Measurements from ENCODE around the gene GSTK1. TPM values are rescaled to one million over a fixed set of nuclear protein-coding genes. Genes with fewer than 3 reads are reported as not detected.

GSTK1 gene
- total RNA-seq, 1 donor from 2014 or later: 328 TPM

DNA sequence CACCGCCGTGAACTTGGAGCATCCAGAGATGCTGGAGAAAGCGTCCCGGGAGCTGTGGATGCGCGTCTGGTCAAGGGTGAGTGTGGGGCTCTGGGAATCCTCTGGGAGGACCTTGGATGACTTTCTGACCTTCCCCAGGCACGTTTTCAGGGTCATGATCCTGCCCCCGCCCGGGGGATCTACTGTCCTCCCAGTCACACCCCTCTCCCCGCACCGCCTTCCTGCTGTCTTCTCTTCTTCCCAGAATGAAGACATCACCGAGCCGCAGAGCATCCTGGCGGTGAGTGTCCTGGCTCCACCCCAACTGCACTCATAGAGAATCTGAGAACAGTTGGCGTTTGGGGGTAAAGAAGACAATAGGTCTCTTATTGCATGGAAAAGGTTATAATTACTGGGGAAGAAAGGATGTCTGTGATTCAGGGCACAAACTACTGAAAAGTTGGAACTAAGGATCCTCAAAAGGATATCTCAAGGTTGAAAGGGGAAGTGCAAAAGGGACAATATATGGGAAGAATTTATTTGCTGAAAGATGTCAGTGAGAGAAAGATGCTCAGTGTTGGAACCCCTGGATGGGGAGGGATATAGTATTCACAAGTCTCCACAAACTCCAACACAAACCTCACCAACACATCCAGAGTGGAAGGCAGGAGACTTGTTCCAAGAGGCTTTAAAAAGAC lies 1.9 kb downstream of the GSTK1 start:
- intact Hi-C loops (cut with micrococcal nuclease): loop anchor here (1.0 kb wide), 1 partner anchor 9 kb away; no protein-coding TSS in a partner anchor

DNA sequence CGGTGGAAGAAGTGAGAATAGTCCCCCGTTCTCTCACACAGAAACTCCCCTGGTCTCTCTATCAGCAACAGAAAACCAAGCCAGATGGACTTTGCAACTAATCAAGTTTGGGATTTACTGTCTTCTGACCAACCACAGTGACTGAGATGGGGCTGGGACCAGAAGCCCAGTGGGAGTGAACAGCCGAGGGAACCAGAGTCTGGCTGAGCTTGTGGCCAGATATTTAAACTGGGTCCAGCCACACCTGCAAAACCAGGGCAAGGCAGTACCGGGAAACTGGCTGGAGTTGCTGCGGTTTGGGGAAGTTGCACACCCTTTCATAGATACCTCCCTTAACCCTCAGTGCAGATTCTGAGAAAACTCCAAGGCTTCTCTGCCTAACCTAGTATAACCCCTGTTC lies 6.0 kb downstream of the GSTK1 start:
- intact Hi-C loops (cut with micrococcal nuclease): no loop called here

DNA sequence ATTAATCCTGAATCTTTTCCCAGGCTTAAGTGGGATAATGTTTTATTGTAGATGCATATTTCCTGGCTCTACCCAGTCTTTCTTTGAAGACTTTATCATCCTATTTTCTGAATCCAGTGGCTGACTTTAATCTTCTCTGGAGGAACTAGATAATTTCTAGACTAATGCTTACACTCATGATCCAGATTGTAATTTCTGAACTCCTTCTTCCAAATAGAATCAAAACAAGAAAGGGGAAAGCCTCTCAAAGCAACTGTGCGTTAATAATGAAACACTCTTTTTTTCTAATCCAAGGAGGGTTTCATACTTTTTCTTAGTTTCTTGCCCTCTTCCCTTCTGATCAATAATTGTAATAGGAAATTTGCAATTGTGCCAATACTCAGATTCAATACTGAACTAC lies 8.0 kb downstream of the GSTK1 start:
- intact Hi-C loops (cut with micrococcal nuclease): no loop called here

DNA sequence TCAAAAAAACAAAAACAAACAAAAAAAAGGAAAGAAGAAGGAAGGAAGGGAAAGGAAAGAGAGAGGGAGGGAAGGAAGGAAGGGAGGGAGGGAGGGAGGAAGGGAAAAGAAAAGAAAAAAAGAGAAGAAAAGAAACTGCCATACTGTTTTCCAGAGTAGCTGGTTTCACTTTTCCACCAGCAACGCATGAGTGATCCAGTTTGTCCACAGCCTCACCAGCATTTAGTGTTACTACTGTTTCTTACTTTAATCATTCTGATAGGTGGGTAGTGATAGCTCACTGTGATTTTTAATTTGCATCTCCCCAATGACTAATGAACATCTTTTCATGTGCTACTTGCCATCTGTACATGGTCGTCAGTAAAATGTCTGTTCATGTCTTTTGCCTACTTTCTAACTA lies 9.6 kb downstream of the GSTK1 start:
- intact Hi-C loops (cut with micrococcal nuclease): no loop called here

DNA sequence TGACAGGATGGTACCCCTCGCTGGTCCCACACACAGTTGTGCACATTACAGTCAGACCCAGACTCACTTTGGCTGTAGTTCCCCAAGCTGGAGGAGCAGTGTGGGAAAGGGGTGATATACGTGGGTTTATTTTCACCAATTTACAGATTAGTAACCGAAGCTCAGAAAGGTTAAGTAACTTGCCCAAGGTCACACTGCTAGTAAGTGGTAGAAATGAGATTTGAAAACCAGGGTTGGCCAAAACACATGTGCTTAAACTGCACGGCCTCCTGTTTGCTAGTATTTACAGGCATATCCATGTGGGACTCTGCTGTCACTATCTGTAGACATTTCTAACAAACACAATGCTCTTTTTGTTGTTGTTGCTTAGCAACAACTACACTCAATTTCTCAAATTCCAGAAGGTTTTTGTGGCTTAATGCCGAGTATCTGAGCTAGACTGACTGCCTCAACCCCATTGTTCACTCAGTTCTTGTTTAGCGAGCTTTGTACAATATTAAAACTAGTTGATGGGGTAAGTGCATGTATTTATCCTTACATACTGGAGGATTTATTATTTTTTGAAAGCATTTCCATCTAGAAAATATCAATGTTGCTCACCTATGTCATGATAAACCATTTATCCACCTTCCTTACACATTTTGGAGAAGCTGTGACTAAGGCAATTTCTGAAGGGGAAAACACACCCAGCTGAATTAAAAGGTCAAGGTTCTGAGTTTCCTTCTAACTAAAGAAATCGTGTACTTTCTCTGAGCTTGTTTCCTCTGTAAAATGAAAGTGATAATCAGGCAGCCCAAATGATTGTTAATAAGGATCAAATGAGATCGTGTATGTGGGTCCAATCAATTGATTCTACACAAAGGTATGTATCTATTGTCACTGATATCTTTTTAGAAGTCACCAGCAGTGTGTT lies 16.2 kb downstream of the GSTK1 start:
- intact Hi-C loops (cut with micrococcal nuclease): loop anchor here (1.0 to 10.0 kb wide), 4 partner anchors 17 to 1555 kb away; partner anchors contain the start of genes GSTK1 and TPK1

DNA sequence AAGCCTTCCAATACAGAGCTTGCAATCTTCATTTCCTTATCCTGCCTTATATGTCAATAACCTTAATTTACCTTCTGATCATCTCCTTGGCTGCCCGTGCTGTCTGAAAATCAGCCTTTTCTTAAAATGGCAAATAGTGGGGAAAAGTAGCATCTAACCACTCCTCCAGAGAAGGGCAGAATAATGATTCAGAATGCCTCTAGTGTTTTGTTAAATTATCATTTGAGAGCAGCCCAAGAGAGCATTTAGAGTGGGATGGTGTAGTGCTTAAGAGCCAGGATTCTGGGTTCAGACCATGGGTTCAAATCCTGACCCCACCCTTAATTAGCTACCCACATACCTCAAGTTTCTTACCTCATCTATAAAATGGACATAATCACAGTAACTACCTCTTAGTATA lies 16.9 kb downstream of the GSTK1 start:
- intact Hi-C loops (cut with micrococcal nuclease): loop anchor here (10.0 kb wide), 2 partner anchors 475 to 1555 kb away; partner anchors contain the start of gene TPK1

DNA sequence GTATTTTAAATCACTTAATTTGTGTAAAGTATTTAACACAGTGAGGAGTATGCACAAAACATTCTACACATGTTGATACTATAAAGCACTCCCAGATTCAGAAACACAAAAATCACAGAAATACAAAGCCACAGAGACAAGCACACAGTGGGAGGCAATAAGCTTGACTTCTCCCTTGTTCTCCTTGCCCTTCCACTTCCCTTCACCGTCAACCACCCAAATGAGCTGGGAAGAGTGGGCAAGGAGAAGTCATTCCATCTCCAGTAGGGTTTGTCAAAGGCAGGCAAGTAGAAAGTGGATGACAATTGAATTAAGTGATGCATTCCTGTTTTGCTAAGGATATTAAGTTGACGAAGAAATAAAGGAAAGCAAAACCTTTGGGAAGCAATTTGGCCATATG lies 17.3 kb downstream of the GSTK1 start:
- intact Hi-C loops (cut with micrococcal nuclease): loop anchor here (10.0 kb wide), 2 partner anchors 476 to 1554 kb away; partner anchors contain the start of gene TPK1

DNA sequence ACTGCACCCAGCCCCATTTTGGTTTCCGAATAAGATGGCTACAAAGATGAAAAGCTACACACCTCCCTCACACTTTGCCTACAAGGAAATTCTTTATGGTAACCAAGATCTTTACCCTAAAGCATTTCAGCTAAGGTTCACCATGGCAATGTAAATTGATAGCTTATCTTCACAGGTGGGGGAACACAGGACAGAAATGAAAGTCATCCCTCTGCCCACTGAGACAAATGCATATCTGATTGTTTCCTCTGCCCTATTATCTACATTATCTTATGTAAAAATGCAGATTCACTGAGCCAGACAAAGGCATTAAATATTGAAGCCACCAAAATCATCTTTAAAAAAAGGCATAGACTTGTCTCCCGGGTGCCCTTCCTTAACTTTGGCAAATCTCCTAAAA lies 18.3 kb downstream of the GSTK1 start:
- intact Hi-C loops (cut with micrococcal nuclease): loop anchor here (10.0 kb wide), 2 partner anchors 477 to 1553 kb away; partner anchors contain the start of gene TPK1

DNA sequence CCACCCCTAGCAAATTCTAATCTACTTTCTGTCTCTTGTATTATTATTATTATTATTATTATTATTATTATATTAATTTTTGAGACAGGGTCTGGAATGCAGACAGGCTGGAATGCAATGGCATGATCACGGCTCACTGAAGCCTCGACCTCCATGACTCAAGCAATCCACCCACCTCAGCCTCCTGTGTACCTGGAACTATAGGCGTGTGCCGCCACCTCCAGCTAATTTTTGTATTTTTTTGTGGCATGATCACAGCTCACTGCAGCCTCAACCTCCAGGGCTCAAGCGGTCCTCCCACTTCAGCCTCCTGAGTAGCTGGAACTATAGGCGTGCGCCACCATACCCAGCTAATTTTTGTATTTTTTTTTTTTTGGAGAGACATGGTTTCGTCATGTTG lies 18.9 kb downstream of the GSTK1 start:
- intact Hi-C loops (cut with micrococcal nuclease): loop anchor here (10.0 kb wide), 2 partner anchors 477 to 1553 kb away; partner anchors contain the start of gene TPK1

DNA sequence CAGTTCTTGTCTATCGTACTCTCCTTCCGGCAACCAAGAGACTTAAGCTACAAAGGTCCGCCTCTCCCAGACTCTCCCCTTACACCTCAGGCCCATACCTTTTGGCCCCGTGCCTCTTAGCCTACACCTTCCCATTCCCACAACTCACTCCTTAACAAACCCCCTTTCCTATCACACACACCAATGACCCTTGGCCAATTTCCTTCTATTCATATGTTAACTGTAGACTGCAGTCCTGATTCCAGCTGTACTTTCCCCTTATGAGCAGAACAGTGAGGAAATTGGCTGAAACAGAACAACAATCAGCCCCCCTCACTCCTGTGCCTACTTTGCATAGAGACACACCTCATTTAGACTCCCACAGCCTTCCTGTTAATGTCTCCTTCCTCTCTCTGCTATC lies 20.1 kb downstream of the GSTK1 start:
- intact Hi-C loops (cut with micrococcal nuclease): loop anchor here (10.0 kb wide), 2 partner anchors 479 to 1551 kb away; partner anchors contain the start of gene TPK1

DNA sequence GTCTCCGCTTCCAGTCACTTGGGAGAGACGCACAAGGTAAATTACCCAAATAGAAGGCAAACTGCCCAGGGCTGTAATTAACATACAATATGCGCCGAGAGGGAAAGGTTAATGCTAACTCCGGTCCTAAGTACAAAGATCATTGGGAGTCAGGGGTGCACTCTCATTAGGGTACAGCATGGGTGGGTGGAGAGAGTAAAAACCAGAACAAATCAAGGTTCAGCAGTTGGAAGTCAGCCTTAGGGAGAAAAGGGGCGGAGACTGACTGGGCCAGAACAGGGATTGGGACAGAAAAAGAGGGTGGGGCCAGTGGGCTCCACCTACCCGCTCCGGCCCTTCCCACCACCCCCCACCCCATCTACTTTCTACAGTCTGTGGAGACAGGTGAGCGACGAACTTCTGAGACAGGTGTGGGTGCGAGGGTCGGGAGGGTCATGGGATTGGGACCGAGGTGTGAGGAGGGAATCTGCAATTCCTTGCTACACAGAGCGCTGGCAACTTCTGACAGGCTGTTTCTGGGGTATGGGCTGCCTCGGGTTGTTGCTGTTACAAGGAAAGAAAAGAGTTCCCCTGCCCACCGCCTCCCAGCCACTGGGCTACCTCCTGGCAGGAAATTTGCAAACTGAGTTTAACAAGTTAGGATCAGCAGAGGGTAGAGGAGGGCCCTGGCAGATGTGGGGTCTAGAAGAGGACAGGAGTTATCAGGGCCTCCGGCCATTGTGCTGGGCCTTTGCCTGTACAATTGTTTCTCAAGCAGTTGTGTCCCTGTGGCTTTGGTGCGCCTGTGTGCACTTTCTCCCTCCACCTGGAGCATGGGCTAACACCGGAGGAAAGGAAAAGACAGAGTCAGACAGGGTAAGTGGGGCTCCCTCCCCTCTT lies 21.6 kb downstream of the GSTK1 start, which contains the start of gene TMEM139:
Gene TMEM139, plus strand, starts transcription at position 368 of the 879 bp plus-strand sequence. CDS start 1,000 bp downstream, outside the sequence.
- intact Hi-C loops (cut with micrococcal nuclease): loop anchor here (5.0 to 10.0 kb wide), 3 partner anchors 480 to 1550 kb away; partner anchors contain the start of genes TCAF1 and TPK1

DNA sequence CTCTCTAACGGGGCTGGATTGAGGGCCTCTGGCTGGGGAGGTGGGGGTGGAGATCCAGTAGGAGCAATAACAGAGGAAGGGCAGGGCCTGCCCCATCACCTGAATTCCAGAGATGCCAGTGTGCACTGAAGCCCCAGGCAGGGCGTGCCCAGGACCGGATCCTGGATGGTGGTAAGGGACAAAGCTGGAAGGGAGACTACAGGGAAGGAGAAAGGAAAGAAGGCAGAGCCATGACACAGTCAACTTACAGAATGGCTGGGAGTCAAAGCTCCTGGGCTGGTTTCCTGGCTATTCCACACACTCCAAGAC lies 22.2 kb downstream of the GSTK1 start:
- intact Hi-C loops (cut with micrococcal nuclease): loop anchor here (5.0 to 10.0 kb wide), 3 partner anchors 481 to 1549 kb away; partner anchors contain the start of genes TCAF1 and TPK1

DNA sequence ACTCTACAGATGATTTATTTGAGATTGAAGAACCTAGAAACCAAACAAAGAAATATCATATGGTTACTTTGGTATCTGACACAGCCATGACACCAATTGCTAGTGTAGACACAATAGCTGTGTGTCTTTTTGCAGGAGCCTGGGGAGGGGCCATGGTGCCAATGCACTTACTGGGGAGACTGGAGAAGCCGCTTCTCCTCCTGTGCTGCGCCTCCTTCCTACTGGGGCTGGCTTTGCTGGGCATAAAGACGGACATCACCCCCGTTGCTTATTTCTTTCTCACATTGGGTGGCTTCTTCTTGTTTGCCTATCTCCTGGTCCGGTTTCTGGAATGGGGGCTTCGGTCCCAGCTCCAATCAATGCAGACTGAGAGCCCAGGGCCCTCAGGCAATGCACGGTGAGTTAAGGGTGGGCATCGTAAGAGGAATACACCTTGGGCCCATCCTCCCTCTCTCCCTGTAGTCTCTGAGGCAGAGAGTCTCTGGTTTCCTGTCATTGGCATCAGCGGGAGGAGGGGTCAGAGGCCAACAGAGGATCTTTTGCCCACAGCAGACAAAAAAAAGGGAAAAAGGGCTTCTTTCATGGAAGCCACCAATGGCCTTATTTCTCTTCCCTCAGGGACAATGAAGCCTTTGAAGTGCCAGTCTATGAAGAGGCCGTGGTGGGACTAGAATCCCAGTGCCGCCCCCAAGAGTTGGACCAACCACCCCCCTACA lies 22.7 kb downstream of the GSTK1 start:
- intact Hi-C loops (cut with micrococcal nuclease): loop anchor here (5.0 to 10.0 kb wide), 3 partner anchors 481 to 1549 kb away; partner anchors contain the start of genes TCAF1 and TPK1

DNA sequence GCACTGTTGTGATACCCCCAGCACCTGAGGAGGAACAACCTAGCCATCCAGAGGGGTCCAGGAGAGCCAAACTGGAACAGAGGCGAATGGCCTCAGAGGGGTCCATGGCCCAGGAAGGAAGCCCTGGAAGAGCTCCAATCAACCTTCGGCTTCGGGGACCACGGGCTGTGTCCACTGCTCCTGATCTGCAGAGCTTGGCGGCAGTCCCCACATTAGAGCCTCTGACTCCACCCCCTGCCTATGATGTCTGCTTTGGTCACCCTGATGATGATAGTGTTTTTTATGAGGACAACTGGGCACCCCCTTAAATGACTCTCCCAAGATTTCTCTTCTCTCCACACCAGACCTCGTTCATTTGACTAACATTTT lies 23.3 kb downstream of the GSTK1 start:
- intact Hi-C loops (cut with micrococcal nuclease): loop anchor here (5.0 to 10.0 kb wide), 3 partner anchors 482 to 1548 kb away; partner anchors contain the start of genes TCAF1 and TPK1

DNA sequence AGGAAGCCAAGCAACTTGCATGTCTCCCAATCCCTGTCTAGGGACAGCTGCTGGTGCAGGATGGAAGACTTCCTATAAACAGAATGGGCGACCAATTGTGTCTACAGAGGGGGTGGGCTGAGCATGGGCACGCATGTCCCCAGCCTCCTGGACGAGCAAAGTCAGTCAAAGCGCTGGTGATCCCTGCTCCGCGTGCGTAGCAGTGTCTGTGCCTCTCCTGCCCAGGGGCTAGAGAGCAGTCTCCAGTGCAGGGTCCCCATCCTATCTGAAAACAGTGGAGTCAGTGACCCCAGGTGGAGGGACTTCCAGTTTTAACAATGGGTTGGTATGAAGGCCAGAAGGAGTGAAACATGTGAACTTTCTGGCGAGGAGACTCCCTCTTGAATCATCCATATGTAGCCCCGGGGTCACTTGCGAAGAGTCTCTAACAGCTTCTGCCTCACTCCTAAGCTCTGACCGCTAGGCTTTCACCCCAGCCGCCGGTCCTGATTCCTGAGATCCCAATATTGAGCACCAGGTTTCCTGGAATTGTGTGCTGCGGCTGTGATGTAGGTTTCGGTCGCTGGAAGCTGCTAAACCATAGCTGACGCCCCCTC lies 24.2 kb downstream of the GSTK1 start:
- intact Hi-C loops (cut with micrococcal nuclease): loop anchor here (5.0 to 10.0 kb wide), 3 partner anchors 483 to 1547 kb away; partner anchors contain the start of genes TCAF1 and TPK1

DNA sequence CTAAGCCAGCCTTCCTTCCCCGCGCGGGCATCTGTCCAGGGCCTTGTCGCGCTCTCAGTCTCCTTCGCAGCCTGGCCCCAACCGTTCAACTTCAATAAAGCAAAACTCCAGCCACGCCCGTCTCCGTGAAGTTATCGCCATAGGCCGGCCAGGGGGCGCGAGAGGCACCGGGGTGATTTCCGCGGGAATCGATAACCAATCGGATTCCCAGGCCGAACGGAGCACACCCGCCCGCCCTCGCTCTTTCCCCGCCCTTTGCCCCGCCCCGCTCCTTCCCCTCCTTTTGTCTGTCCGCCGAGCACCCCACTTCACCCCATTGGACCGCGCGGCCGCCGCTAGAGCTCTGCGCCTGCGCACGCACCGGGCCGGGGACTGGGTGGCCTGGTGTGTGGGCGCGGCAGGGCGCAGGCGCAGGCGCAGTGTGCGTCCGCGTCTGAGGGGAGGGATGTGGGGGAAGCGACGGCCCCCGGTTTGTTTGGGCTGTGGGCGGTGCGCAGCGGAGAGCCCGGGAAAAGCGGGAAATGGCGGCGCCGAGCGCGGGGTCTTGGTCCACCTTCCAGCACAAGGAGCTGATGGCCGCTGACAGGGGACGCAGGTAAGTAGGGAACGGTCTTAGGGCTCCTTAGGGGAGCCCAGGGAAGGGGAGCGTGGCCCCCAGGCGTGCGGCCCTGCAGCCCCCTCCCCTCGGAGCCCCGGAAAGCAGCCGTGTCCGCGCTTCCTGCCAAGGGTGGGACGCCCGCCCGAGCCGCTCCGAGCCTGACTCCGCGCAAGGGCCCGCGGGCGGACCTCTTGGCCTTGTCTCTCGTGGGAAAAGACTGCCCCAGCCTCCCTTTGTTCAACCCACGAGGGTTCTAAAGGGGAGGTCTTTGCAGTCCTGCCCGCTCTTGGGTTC lies 24.9 kb downstream of the GSTK1 start, which contains the start of gene CASP2:
Gene CASP2, plus strand, starts transcription at position 417 of the 892 bp plus-strand sequence. Its CDS starts 105 bp downstream, at position 522.
- intact Hi-C loops (cut with micrococcal nuclease): loop anchor here (1.0 to 10.0 kb wide), 5 partner anchors 25 to 1547 kb away; partner anchors contain the start of genes GSTK1, TCAF1 and TPK1

DNA sequence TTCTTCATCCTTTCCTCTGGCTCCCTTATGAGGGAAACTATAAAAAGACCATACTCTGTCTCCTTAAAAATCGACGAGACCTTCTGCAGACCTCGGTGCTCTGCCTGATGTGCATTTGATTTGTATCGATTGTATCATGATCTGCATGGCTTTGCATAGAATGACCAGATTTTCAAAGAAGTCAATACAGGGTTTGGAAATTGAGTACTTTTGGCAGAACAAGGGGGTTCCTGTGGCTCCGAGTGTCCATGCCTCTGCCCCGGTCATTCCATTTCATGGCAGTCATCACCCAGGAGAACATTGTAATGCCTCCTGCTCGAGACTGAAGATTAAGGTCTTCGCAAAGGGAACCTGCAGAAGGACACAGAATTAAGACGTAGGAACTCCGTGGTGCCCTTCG lies 25.6 kb downstream of the GSTK1 start:
- intact Hi-C loops (cut with micrococcal nuclease): loop anchor here (1.0 to 10.0 kb wide), 9 partner anchors 10 to 1546 kb away; partner anchors contain the start of genes GSTK1, TCAF1 and TPK1

DNA sequence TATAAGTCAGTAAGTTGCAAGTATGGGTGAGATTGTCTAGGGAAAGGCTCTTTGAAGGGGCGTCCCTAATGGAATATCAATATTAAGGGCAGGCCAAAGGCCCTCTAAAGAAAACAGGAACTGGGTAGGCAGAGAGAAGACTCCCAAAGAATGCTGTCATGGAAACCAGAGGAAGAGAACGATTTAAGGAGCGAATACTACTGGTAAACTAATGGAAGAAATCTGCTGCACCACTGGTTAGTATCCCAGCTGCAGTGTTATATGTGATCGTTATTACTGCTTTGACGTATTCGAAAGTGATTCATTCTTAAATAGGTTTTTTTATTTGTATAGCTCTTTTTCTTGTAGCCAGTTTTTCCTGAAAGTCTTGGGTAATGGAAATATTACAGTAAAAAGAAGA lies 26.2 kb downstream of the GSTK1 start:
- intact Hi-C loops (cut with micrococcal nuclease): loop anchor here (1.0 to 10.0 kb wide), 7 partner anchors 10 to 1545 kb away; partner anchors contain the start of genes TCAF1 and TPK1
